Activated CD4-positive, alpha-beta T cell treated with anti-CD3 and anti-CD28 coated beads for 1 hour (primary cell): ENCODE results near the gene CELF5.

Source experiments
- DNase-seq: peaks from one replicate; pipeline ENCODE4 v3.0.0-alpha.2; 2020

The CELF5 gene

GRCh38 chr19:3248728-3249326 lies 24.4 kb downstream of the CELF5 start:
- DNase-seq: no peak

- DNase-seq: no peak
Measured at GRCh38 chr19:3249408-3249807, 24.9 kb downstream of the CELF5 start.

GRCh38 chr19:3250675-3251074 lies 26.2 kb downstream of the CELF5 start:
- DNase-seq: peak; percentile 17

GRCh38 chr19:3251229-3251628 lies 26.8 kb downstream of the CELF5 start:
- no peak for DNase-seq

GRCh38 chr19:3252650-3253049 lies 28.2 kb downstream of the CELF5 start:
- DNase-seq: no peak

- DNase-seq: no peak
Measured at GRCh38 chr19:3253270-3253669, 28.8 kb downstream of the CELF5 start.

GRCh38 chr19:3254520-3254919 lies 30.1 kb downstream of the CELF5 start:
- no peak for DNase-seq

- no peak for DNase-seq
Measured at GRCh38 chr19:3257071-3257470, 32.6 kb downstream of the CELF5 start.

- DNase-seq: no peak
Measured at GRCh38 chr19:3262362-3262761, 37.9 kb downstream of the CELF5 start.

- DNase-seq: no peak
Measured at GRCh38 chr19:3263866-3264265, 39.4 kb downstream of the CELF5 start.

- no peak for DNase-seq
Measured at GRCh38 chr19:3265432-3265831, 41.0 kb downstream of the CELF5 start.

- DNase-seq: no peak
Measured at GRCh38 chr19:3266092-3266693, 41.7 kb downstream of the CELF5 start.

GRCh38 chr19:3266792-3267514 lies 42.5 kb downstream of the CELF5 start:
- no peak for DNase-seq

- no peak for DNase-seq
Measured at GRCh38 chr19:3268326-3268725, 43.9 kb downstream of the CELF5 start.

GRCh38 chr19:3268763-3269162 lies 44.3 kb downstream of the CELF5 start:
- DNase-seq: no peak

GRCh38 chr19:3269916-3270671 lies 45.6 kb downstream of the CELF5 start:
- DNase-seq: no peak

GRCh38 chr19:3270902-3271301 lies 46.4 kb downstream of the CELF5 start:
- DNase-seq: peak; percentile 46

- no peak for DNase-seq
Measured at GRCh38 chr19:3272401-3272931, 48.0 kb downstream of the CELF5 start.

- DNase-seq: no peak
Measured at GRCh38 chr19:3272952-3273351, 48.5 kb downstream of the CELF5 start.

- DNase-seq: no peak
Measured at GRCh38 chr19:3274245-3274941, 49.9 kb downstream of the CELF5 start.

GRCh38 chr19:3274942-3275582 lies 50.6 kb downstream of the CELF5 start:
- DNase-seq: no peak
